Chondrocyte (in vitro differentiated cells): ENCODE measurements around the gene ASIC1. TPM values are rescaled to one million over a fixed set of nuclear protein-coding genes. Genes with fewer than 3 reads are reported as not detected.

Experiments
- DNase-seq: peaks from one replicate; pipeline ENCODE4 v3.0.0; 2021; ENCODE audit warnings: mixed read lengths, low spot score
- H3K27ac Mint-ChIP-seq: one replicate; pipeline ENCODE4 v1.8.0; 2021; ENCODE audit warnings: mild to moderate bottlenecking, moderate library complexity, mixed read lengths; ENCODE audit not compliant: unreplicated experiment
- H3K27me3 Mint-ChIP-seq: 2 replicates; pipeline ENCODE4 v1.8.0; 2021; ENCODE audit warnings: low read depth, mixed read lengths
- H3K36me3 Mint-ChIP-seq: 2 replicates; pipeline ENCODE4 v1.8.0; 2021; ENCODE audit warnings: low read depth, mixed read lengths
- H3K4me1 Mint-ChIP-seq: 2 replicates; pipeline ENCODE4 v1.8.0; 2021; ENCODE audit warnings: low read depth, mild to moderate bottlenecking, mixed read lengths
- H3K4me3 Mint-ChIP-seq: one replicate; pipeline ENCODE4 v1.8.0; 2021; ENCODE audit warnings: mild to moderate bottlenecking, moderate library complexity, mixed read lengths; ENCODE audit not compliant: unreplicated experiment
- H3K9me3 Mint-ChIP-seq: 2 replicates; pipeline ENCODE4 v1.8.0; 2021; ENCODE audit warnings: low read depth, mixed read lengths
- CTCF ChIP-seq: fragments of 200-600 bp; sonication (generic); IDR thresholded peaks from 2 replicates; pipeline ENCODE4 v1.5.0; 2021; ENCODE audit warnings: antibody characterized with exemption, mild to moderate bottlenecking, moderate library complexity
- total RNA-seq: library from RNA; stranded (reverse); gene quantifications from 3 replicates; pipeline ENCODE4 v1.2.1, GENCODE V29; 2021

The ASIC1 gene
- total RNA-seq, 1 donor from 2014 or later = 3.9 TPM

DNA sequence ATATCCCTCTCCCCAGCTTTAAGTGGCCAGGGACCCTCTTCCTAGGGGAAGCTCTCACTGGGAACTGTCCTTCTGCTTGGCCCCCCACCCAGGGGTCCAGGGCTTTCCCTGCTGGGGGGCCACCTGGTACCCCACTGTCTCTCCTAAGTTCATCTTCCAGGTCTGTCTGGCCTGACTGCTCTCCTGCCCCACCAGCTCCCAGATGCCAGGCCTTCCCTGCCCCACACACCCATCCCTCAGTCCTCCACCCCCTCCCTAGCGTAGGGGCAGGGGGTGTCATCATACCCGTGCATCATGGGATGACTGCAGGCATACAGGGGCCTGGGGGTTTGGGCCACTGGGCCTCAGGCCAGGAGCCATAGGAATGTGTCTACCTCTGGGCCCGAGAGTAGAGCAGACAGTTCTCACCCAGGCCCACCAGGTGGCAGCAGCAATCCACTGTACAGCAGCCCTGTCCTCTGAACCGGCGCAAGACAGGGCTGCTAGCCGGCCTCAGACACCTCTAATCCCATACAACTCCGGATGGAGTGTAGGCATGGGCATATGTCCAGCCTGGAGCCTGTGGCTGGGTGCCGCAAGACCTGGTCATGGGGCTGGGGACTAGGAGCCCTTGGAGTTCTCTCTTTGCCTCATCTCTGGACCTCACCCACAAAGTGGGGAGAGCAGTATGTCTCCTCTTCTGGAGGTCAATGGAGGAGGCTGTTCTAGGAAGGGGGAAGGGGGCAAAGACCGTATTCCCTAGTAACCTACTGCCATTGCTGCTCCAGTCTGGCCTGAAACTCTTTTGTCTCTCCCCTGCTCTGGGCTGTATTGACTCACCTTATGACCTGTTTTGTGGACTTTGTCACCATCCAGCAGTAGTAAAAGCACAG lies 17.8 kb downstream of the ASIC1 start:
- Mint-ChIP-seq H3K4me1 (peaks cover 10% of the 10 kb centered on the region), H3K4me3 (no peak overlapping the region), H3K9me3 (no peaks in the 10 kb centered on the region), H3K27me3 (no peaks in the 10 kb centered on the region), H3K36me3 (no peaks in the 10 kb centered on the region), H3K27ac (peak overlapping the region; percentile 32)
- DNase-seq = no peak
- peak; percentile 93 for TF ChIP-seq CTCF

DNA sequence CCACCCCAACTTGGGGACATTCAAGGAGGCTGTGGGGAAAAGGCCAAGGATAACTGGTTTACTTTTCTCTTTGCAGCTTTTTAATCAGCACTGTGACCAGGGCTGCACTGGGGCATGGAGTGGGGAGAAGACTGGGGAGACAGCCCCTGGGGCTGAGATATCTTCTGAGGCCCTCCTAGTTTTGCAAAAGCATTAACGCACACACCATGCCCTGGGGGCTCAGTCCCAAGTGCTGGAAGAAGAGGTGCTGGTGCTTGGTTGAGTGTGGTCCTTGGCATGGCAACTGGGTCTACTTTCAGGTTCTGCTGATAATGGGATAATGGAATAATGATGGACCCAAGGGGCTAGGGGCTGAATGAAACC lies 18.4 kb downstream of the ASIC1 start:
- Mint-ChIP-seq H3K27me3 (no peaks in the 10 kb centered on the region), H3K4me1 (peaks cover 4% of the 10 kb centered on the region), H3K36me3 (no peaks in the 10 kb centered on the region), H3K9me3 (no peaks in the 10 kb centered on the region), H3K4me3 (no peak overlapping the region), H3K27ac (no peak overlapping the region)
- DNase-seq = no peak
- no peak for TF ChIP-seq CTCF

DNA sequence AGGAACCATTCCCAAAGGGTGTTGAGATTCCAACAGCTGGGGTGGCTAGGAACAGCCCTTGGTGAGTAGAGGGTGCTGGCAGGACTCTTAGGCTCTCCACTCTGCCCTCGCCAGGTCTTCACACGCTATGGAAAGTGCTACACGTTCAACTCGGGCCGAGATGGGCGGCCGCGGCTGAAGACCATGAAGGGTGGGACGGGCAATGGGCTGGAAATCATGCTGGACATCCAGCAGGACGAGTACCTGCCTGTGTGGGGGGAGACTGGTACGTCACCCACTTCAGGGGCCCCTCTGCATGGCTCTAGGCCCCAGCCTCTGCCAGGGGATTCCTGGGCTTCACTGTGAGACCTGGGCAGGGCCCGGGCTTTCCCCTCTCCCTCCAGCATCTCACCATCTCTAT lies 19.7 kb downstream of the ASIC1 start:
- no peak overlapping the region for H3K27ac Mint-ChIP-seq
- no peaks in the 10 kb centered on the region for H3K27me3 Mint-ChIP-seq
- TF ChIP-seq CTCF = no peak

DNA sequence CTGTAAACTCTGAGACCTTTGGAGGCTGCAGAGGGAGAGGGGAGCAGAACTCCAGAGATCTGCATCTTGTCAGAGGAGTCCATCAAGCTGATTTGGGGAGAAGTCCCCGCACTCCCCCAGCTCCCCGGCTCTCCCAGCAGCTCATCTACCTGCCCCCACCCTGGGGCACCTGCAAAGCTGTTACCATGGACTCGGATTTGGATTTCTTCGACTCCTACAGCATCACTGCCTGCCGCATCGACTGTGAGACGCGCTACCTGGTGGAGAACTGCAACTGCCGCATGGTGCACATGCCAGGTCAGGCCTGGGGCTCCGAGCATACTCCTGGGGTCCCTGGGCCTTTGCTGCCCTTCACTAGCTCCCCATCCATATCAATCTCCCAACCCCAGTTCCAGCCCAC lies 20.9 kb downstream of the ASIC1 start:
- no peak for TF ChIP-seq CTCF
- DNase-seq = no peak
- Mint-ChIP-seq H3K27me3 (no peaks in the 10 kb centered on the region), H3K4me1 (peaks cover 2% of the 10 kb centered on the region), H3K27ac (no peak overlapping the region), H3K4me3 (no peak overlapping the region), H3K9me3 (no peaks in the 10 kb centered on the region), H3K36me3 (no peaks in the 10 kb centered on the region)

More for the DNA sequence above, 19.7 kb downstream of the ASIC1 start:
- H3K4me1 Mint-ChIP-seq = peaks cover 2% of the 10 kb centered on the region
- H3K4me3 Mint-ChIP-seq = no peak overlapping the region
- no peaks in the 10 kb centered on the region for H3K36me3 Mint-ChIP-seq
- no peaks in the 10 kb centered on the region for H3K9me3 Mint-ChIP-seq
- no peak for DNase-seq

GRCh38 chr12:50079771-50080170 lies 22.4 kb downstream of the ASIC1 start:
- H3K4me3 Mint-ChIP-seq = no peak overlapping the region
- H3K9me3 Mint-ChIP-seq = no peaks in the 10 kb centered on the region
- H3K36me3 Mint-ChIP-seq = no peaks in the 10 kb centered on the region
- no peaks in the 10 kb centered on the region for H3K27me3 Mint-ChIP-seq
- H3K27ac Mint-ChIP-seq = no peak overlapping the region
- H3K4me1 Mint-ChIP-seq = peaks cover 9% of the 10 kb centered on the region
- DNase-seq = peak; percentile 40
- no peak for TF ChIP-seq CTCF
